Dermis blood vessel endothelial cell (primary cell): Measurements from ENCODE around the gene ANKAR. TPM values are rescaled to one million over a fixed set of nuclear protein-coding genes. Genes with fewer than 3 reads are reported as not detected.
"Not testable (repeated sequence)": the region's sequence is repeated elsewhere in the genome, so short reads cannot be mapped to it uniquely, and the experiment has no call there.

Experiments
- DNase-seq: peaks from one replicate; pipeline ENCODE4 v3.0.0; 2010
- total RNA-seq: library from RNA; depleted of rRNA; stranded (reverse); fragments of >200 nt; gene quantifications from 2 replicates; pipeline ENCODE4 v1.2.3, GENCODE V29; 2014

Gene ANKAR
- total RNA-seq, 1 donor from 2014 or later = 6.8 TPM

- DNase-seq = no peak
Observed at GRCh38 chr2:189658306-189659212, 15.9 kb upstream of the ANKAR start.

GRCh38 chr2:189659734-189660133 is 14.7 kb upstream of the ANKAR start:
- DNase-seq = no peak

- DNase-seq = no peak
Observed at GRCh38 chr2:189660803-189661147, 13.7 kb upstream of the ANKAR start.

- peak; percentile 99 for DNase-seq
Observed at GRCh38 chr2:189661148-189661956, 13.1 kb upstream of the ANKAR start, which contains the start of gene ASNSD1. Gene ASNSD1, plus strand, starts transcription at chr2:189661459. Its CDS starts 4,674 bp downstream, at chr2:189666133.

- peak; percentile 27 for DNase-seq
Observed at GRCh38 chr2:189661957-189662321, 12.5 kb upstream of the ANKAR start.

- no peak for DNase-seq
Observed at GRCh38 chr2:189662669-189663226, 11.7 kb upstream of the ANKAR start.

GRCh38 chr2:189663319-189663718 is 11.2 kb upstream of the ANKAR start:
- not testable (repeated sequence) for DNase-seq

GRCh38 chr2:189669913-189670312 is 4.6 kb upstream of the ANKAR start:
- DNase-seq = no peak

GRCh38 chr2:189673661-189674373 is 653 bp upstream of the ANKAR start:
- no peak for DNase-seq

GRCh38 chr2:189676471-189676870 is 2.0 kb downstream of the ANKAR start:
- DNase-seq = no peak

- DNase-seq = peak; percentile 19
Observed at GRCh38 chr2:189679226-189679625, 4.8 kb downstream of the ANKAR start.

- no peak for DNase-seq
Observed at GRCh38 chr2:189681203-189681602, 6.7 kb downstream of the ANKAR start.

GRCh38 chr2:189681903-189682302 is 7.4 kb downstream of the ANKAR start:
- no peak for DNase-seq

GRCh38 chr2:189683348-189683747 is 8.9 kb downstream of the ANKAR start:
- peak; percentile 13 for DNase-seq

GRCh38 chr2:189684811-189685210 is 10.3 kb downstream of the ANKAR start:
- no peak for DNase-seq

GRCh38 chr2:189685540-189686229 is 11.2 kb downstream of the ANKAR start:
- DNase-seq = peak; percentile 36

GRCh38 chr2:189687796-189688195 is 13.3 kb downstream of the ANKAR start:
- DNase-seq = not testable (repeated sequence)

- no peak for DNase-seq
Observed at GRCh38 chr2:189696223-189696622, 21.8 kb downstream of the ANKAR start.

- peak; percentile 65 for DNase-seq
Observed at GRCh38 chr2:189698020-189698887, 23.8 kb downstream of the ANKAR start.

- DNase-seq = no peak
Observed at GRCh38 chr2:189700681-189701080, 26.2 kb downstream of the ANKAR start.

- peak; percentile 28 for DNase-seq
Observed at GRCh38 chr2:189702071-189702470, 27.6 kb downstream of the ANKAR start.
